ENCODE measurements around the gene FIBP.

The FIBP gene

GRCh38 chr11:65888163-65888814 is at the start of gene FIBP:
FIBP (minus strand) TSS chr11:65888471; CDS start chr11:65888418, 53 bp downstream.
- DNase-seq = peak; percentile 62

DNA sequence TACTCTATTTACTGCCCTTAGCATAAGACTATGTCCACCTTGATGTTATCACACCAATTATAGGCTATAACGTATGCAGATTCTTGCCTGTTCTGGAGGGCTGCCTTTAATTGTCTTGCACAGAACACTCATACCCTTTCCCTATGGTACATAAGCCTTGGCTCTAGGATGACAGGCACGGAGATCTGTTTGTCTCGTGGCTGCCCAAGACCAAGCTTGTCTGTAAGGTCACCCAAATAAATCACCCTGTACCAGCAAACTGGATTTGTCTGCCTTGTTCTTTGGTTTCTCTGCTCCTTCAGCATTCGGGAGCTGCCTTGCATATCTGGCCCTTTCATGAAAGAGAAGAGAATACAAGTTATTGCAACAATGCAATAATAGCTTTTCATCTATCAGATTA is 49.5 kb upstream of the FIBP start:
- no peak for DNase-seq

GRCh38 chr11:65934014-65934413 is 45.7 kb upstream of the FIBP start:
- DNase-seq = no peak

- DNase-seq = no peak
Observed at GRCh38 chr11:65932558-65932919, 44.3 kb upstream of the FIBP start.

DNA sequence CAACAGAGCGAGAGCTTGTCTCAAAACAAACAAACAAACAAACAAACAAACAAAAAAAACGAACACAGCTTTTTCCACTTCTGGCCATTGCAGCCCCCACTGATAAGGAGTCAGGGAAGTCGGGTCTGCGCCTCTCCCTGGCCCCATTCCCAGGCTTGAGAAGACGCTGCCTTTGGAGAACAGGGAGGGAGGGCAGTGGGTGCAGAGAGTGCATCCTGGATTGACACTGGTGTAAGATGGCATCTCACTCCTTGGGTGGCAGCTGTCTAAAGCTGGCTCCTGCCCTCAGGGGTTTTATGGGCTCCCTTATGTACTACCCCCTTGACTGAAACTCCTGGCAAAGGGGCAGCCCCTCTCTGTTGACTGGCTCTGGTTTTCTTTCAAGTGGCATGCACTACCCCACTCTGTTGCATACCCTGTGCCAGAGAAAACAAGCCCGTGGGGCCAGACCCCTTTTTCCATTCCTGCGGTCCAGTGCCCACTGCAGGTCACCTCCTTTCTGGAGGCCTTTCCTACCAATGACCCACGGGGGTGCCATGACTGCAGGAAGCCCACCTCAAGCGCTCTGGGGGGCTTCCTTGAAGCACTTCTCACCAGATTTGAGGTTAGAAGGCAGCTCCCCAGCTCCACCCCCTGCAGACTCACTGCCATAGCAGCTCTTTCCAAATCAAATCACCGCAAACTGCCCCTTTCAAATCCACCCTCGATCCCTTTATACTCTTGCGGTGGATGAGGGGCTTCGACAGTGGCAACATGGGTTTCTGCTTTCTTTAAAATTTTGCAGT is 43.7 kb upstream of the FIBP start:
- no peak for DNase-seq

DNA sequence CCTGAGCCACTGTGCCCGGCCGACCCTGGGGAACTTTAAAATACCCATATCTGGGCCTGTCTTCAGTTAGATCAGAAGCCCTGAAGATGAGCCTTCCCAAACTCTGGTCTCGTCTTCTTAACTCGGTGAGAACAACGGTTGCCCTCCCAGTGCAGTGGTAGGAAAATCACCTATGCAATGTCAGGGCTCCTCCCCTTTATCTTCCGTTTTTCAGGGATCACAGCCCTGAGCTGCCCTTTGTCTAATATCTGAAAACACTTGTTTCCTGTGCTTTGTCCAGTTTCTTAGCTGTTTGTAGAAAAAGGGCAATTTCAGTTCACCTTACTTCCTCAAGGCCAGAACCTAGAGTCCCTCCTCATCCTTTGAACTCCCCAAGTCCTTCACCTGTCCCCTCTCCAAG is 40.4 kb upstream of the FIBP start:
- DNase-seq = no peak

- no peak for DNase-seq
Observed at GRCh38 chr11:65927904-65928397, 39.7 kb upstream of the FIBP start.

GRCh38 chr11:65925397-65925796 is 37.1 kb upstream of the FIBP start:
- no peak for DNase-seq

GRCh38 chr11:65922565-65922964 is 34.3 kb upstream of the FIBP start:
- DNase-seq = no peak

- no peak for DNase-seq
Observed at GRCh38 chr11:65921876-65922275, 33.6 kb upstream of the FIBP start.

DNA sequence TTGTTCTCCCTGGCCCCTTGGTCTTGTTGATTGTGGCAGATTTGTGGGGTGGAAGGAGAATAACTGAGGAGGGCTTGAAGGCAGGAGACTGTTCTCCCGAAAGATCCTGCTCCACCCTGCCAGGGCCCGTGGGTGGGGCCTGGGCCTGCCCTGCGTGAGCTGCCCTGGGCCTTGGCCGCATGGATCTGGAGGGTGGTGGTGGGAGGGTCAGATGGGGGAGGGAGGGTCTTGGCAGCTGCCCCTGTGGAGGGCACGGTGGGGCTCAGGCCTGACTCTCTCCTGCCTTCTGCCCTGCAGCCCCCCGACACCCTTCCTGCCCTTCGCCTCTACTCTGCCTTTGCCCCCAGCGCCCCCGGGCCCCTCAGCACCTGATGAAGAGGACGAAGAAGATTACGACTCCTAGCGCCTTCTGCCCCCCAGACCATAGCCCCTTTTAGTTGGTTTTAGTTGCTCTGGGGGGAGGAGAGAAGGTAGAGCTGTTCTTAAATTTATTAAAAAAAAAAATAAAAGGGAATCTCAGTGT is 32.8 kb upstream of the FIBP start:
- no peak for DNase-seq

DNA sequence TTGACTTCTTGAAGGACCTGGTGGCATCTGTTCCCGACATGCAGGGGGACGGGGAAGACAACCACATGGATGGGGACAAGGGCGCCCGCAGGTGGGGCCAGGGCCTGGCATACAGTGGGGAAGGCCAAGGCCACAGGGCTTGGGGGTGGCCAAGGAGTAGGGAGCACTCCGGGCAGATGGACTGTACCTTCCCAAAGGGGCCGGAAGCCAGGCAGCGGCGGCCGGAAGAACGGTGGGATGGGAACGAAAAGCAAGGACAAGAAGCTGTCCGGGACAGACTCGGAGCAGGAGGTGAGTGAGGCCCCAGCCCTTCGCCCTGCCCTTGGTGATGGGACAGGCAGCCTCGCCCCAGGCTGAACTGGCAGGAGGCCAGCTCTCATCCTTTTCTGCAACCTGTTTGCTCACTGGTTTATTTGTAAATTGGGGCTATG is 32.1 kb upstream of the FIBP start:
- no peak for DNase-seq

- DNase-seq = no peak
Observed at GRCh38 chr11:65919573-65920371, 31.5 kb upstream of the FIBP start.

GRCh38 chr11:65919141-65919572 is 30.9 kb upstream of the FIBP start, which contains the start of gene DRAP1:
DRAP1 (plus strand) TSS chr11:65919426; CDS start chr11:65919502, 76 bp downstream.
- DNase-seq = peak; percentile 85

- no peak for DNase-seq
Observed at GRCh38 chr11:65918211-65919140, 30.2 kb upstream of the FIBP start, which contains the start of gene C11orf68. C11orf68 (minus strand) TSS chr11:65919062; CDS start chr11:65919031, 31 bp downstream.

DNA sequence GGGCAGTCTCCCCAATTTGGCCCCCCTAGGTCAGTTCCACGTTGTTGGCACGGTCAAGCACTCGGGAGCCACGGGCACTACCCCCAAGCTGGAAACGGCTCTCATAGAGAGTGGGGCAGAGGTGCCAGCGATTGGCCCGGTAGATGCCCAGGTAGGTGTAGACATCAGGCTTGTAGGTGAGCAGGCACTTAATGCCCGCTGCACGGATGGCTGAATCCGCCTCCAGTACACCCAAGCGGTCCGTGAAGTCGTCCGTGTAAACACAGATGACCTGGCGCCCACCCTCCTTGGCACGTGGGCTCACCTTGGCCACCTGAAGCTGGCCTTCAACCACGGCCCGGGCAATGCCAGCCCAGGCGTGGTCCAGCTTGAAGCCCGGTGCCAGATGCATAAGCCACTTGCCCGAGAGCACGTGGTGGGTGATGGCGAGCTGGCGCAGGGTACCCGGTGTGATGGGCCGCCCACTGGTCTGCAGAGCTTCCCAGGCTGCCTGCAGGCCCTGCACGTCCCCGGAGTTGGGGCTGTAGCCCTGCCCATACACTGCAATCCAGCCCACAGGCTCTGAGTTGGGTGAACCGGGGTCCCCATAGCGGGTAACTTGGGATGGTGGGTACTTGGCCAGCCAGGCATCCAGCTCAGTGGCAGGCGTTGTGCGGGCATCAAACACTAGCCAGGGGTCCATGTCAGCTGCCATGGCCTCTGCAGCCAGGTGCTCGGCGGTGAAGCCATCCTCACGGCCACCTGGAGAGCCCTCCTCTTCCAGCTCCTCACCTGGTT is 29.4 kb upstream of the FIBP start:
- no peak for DNase-seq

- DNase-seq = no peak
Observed at GRCh38 chr11:65917077-65917433, 28.8 kb upstream of the FIBP start.

DNA sequence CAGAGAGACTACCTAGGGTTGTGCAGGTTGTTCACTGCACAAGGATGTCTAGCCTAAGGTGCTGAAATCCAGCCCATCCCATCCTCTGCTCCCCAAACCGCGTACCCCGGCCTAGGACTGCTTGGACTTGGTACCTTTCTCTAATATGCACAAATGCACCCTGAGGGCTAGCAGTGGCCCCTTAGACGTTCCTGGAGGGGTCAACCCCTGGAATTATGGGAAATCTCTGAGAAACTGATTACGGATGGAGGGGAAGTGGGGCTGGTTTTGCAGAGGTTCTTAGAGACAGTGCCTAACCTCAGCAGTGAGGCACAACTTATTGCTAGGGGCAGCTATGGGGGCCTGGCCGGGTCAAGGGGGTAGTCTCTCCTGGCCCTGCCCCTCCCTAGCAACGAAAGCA is 28.1 kb upstream of the FIBP start:
- DNase-seq = no peak

DNA sequence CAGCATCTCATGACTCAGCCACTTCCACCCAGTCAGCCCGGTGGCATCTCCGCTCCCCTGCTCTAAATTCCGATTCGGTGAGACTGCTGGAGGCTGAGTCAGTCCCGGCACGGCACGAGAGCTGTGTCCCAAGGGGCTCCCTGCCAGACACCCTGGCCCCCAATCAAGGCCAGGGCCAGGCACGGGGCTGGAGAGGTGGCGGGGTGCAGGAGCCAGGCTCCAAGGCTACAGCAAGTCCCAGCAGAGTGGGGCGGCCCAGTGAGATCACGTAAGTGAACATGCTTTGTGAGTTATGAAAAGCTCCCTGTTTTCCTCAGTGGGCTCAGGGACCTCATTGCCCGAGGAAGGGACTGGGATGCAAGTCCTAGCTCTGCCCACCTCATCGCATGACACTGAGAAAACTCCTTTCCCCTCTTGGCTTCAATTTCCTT is 27.6 kb upstream of the FIBP start:
- DNase-seq = no peak

- DNase-seq = no peak
Observed at GRCh38 chr11:65915101-65915820, 27.0 kb upstream of the FIBP start.
